GM10248 (cell line): ENCODE measurements around the gene GLIS1.

Experiments
- CTCF ChIA-PET: fragments of 300-600 bp; sonication (Branson Sonifier 250); formaldehyde crosslinking; extraction: SDS; loops from one replicate; lab custom pipeline; 2021; ENCODE audit warnings: antibody characterized with exemption; lab: Yijun Ruan, JAX
- POLR2A ChIA-PET: fragments of 350-650 bp; sonication (Branson Sonifier 250); formaldehyde crosslinking; extraction: SDS; loops from one replicate; lab custom pipeline; 2020; ENCODE audit warnings: antibody characterized with exemption; lab: Yijun Ruan, JAX
- DNase-seq: peaks from one replicate; pipeline ENCODE4 v3.0.0; 2012; ENCODE audit errors: extremely low spot score
- TF ChIP-seq, protein P1 (sequence below): IDR thresholded peaks from 2 replicates; pipeline ENCODE4 v1.5.1; 2012; ENCODE audit warnings: mild to moderate bottlenecking, low read depth; ENCODE audit errors: extremely low read depth, missing control alignments, control extremely low read depth

Gene GLIS1

DNA sequence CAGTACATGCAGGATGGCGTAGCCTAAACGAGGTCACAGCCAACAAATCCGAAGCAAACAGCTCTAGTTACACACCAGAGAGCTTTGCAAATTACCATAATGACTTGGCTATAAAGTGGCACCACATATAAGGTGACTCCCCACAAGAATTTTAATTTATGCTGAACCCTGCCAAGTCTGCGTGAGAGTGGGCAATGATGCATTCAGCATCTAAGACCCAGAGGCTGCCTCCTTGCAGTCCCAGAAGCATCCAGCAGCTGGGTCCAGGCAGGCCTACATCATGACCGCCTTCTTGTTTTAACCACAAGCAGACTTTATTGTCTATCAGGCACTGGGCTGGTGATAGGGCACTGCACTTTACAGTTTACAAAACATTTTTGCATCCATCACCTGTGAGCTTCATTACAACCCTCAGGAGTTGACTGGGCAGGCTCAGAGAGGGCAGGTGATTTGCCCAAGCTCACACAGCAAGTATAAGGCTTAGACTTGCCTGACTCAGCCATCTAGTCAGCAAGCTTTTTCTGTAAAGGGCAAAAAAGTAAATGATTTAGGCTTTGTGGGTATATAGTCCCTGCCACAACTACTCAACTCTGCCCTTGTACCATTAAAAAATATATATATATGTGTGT is 134.6 kb downstream of the GLIS1 start:
- DNase-seq: no peak
- TF ChIP-seq, protein P1, sequence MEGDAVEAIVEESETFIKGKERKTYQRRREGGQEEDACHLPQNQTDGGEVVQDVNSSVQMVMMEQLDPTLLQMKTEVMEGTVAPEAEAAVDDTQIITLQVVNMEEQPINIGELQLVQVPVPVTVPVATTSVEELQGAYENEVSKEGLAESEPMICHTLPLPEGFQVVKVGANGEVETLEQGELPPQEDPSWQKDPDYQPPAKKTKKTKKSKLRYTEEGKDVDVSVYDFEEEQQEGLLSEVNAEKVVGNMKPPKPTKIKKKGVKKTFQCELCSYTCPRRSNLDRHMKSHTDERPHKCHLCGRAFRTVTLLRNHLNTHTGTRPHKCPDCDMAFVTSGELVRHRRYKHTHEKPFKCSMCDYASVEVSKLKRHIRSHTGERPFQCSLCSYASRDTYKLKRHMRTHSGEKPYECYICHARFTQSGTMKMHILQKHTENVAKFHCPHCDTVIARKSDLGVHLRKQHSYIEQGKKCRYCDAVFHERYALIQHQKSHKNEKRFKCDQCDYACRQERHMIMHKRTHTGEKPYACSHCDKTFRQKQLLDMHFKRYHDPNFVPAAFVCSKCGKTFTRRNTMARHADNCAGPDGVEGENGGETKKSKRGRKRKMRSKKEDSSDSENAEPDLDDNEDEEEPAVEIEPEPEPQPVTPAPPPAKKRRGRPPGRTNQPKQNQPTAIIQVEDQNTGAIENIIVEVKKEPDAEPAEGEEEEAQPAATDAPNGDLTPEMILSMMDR: no peak
- ChIA-PET POLR2A (no interaction called here), CTCF (interaction anchor here (1.8 kb wide), 1 partner anchor 10 kb away, joined by 5 read pairs; no protein-coding TSS in a partner anchor)

DNA sequence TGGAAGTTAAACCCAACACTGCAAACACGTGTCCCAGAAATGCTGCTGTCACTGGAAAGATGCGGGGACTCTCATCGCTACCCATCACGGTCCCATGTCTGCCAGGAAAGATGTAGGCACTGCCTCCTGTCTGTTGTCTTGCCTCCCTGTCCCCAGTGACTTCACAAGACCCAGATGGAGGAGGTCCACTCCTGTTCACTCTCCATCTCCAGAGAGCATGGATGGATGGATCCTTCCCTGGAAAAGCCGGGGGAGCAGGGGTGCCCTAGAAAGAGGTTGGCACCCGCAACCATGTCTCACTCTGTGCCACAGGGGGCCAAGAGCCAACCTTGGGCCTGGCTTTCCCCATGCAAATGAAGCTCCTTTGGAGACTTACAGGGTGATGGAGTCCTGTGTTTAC is 135.5 kb downstream of the GLIS1 start:
- TF ChIP-seq, protein P1: no peak
- ChIA-PET POLR2A (no interaction called here), CTCF (interaction anchor here (1.8 kb wide), 1 partner anchor 9 kb away, joined by 5 read pairs; no protein-coding TSS in a partner anchor)
- DNase-seq: no peak

DNA sequence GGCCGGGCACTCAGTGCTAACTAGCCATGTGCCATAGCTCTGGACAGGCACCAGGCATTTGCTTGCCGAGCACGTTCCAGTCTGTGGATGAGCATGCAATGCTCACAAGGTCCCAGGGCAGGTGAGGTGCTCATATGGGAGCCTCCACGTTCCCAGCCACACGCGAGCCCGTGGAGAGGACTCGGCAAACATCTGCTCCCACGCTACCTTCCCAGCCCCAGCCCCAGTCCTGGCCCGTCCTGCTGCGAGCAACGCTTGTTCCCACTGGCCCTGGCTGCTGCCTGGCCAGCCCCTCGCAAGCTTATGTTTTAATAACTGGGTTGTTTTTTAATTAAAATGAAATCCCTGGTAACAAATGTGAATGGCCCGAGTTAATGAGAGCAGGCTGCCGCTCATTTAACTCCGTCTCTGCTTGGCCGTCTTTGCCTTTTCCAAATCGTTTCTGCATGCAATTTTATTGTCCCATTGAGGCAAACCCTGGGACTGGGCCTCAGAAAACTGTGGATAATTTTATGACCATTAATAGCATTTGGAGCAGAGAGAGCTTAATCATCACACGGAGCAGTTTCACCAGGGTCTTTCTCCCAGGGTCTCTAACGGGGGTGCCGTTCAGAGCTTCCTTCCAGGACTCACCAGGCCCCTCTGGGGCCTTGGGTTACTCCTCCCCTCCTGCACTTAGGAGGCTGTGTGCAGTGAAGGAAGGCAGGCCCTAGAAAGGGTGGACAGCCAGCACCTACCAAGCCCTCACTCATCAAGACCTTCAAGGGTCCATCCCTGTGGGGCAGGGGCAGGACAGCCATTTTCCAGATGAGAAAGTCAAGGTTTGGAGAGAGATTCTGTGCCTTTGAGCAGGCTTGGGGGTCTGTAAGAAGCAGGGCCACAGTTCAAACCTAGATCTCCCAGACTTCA is 136.8 kb downstream of the GLIS1 start:
- no peak for DNase-seq
- CTCF ChIA-PET: no interaction called here
- POLR2A ChIA-PET: no interaction called here
- TF ChIP-seq, protein P1: no peak

DNA sequence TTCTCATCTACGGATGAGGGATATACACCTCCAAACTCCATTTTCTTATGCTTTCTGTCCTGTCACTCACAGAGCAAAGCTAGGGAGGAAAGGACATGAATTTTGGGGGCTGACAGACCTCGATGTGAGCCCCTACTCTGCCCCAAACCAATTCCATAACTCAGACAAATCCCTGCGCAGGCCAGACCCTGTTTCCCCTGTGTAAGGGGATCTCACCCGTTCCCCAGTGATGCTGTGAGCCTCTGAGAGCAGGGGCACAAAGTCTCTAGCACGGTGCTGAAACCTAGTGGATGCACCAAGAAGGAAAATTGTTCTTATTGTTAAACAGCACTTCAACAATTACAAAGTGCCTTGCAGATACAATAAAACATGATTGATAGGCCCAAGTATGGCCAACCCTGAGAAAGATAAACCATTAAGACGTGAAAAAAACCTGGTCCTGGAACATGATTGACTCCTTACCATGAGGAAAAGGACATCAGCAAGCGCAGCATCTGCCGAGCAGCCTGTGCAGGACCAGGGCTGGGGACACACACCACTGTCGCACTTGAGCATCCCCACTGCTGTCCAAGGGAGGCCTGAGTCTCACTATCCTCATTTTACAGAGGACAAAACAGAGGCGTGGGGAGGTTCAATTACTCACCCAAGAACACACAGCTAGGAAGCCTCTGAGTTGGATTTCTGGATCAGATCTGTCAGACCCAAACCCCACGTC is 137.8 kb downstream of the GLIS1 start:
- no peak for DNase-seq
- ChIA-PET CTCF (no interaction called here), POLR2A (no interaction called here)

DNA sequence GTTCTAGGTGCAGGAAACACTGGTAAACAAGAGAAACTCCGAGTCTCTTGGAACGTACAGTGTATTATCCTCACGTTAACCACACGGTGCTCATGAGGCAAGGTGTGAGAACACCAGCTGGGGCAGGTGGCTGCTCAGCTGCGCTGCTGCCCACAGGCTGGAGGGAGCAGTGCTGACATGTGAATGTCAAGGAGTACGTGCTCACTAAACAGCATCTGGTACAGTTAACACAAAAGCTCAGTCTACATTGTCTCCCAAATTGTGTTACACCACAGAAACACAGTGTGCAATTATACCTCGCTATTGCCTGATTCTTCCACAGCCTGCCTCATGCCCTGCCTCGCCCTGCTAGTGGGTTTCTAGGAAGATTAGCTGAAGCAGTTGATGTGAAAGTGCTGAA is 138.4 kb downstream of the GLIS1 start:
- ChIA-PET CTCF (no interaction called here), POLR2A (no interaction called here)
- DNase-seq: no peak
- TF ChIP-seq, protein P1: no peak

More for the DNA sequence above, 137.8 kb downstream of the GLIS1 start:
- TF ChIP-seq, protein P1: no peak

DNA sequence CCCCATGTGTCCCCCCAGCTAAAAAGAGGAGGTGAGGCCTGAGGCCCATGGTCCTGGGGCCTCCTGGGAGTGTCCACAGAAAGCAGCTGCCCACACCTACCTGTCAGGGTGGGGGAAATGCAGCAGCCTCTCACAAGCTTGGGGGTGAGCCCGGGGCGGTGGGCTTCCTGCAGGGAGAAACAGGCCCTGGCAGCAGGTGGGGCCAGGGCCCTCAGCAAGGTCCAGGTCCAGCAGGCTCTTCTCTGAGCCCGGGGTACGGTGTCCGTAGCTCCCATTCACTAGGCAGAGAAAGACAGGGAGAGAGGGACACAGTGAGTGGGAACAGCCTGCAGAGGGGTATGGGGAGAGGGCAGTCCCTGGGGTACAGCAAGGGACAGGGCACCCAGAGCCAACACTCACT is 139.0 kb downstream of the GLIS1 start:
- ChIA-PET CTCF (no interaction called here), POLR2A (no interaction called here)
- no peak for DNase-seq

More for the DNA sequence above, 139.0 kb downstream of the GLIS1 start:
- TF ChIP-seq, protein P1: no peak
